Activated CD4-positive, alpha-beta T cell treated with anti-CD3 and anti-CD28 coated beads, Interleukin-2, amount 50 U/mL, for 48 hours (primary cell): ENCODE results near the gene MXI1.
"Not testable (repeated sequence)": the region's sequence is repeated elsewhere in the genome, so short reads cannot be mapped to it uniquely, and the experiment has no call there.

Source experiments
- DNase-seq, 2 experiments: peaks; one replicate each; pipeline ENCODE4 v3.0.0-alpha.2; 2020

Gene MXI1

DNA sequence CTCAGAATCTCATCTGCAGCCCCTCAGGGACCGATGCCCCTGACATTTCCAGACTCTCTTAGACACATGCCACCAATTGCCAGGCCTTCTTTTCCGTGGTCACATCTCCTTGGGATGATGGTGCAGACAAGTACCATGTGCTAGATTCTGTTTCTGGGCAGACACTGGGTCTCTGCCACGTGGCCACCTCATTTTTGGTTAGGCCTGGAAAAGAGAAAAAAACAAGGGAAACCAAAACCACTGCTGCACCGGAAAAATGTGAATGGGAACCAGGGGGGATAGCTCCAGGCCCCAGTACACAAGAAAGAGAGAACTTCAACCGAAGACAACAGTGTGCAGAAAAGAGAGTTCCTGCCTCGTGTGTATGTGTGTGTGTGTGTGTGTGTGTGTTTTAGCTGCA, 23.0 kb upstream of the MXI1 start:
- no peak for DNase-seq

DNA sequence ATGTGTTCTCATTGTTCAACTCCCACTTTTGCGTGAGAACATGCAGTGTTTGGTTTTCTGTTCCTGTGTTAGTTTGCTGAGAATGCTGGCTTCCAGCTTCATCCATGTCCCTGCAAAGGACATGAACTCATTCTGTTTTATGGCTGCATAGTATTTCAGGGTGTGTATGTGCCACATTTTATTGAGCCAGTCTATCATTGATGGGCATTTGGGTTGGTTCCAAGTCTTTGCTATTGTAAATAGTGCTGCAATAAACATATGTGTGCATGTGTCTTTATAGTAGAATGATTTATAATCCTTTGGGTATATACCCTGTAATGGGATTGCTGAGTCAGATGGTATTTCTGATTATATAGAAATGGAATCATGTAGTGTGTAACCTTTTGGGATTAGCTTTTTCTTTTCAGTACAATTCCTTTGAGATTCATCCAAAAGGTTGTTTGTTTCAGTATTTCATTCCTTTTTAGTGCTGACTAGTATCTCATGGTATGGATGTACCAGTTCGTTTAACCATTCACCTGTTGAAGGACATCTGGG, 21.7 kb upstream of the MXI1 start:
- not testable (repeated sequence) for DNase-seq

DNA sequence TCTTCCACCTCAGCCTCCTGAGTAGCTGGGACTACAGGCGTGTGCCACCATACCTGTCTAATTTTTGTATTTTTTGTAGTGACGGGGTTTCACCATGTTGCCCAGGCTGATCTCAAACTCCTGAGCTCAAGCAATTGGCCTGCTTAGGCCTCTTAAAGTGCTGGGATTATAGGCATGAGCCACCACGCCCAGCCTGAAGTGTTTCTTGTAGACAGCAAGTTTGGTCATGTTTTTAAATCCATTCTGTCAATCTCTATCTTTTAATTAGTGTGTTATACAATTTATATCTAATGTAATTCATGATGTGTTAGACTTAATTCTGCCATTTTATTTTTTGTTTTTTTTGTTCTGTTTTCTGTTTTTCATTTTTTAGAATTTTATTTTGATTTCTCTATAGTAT, 17.2 kb upstream of the MXI1 start:
- no peak for DNase-seq

DNA sequence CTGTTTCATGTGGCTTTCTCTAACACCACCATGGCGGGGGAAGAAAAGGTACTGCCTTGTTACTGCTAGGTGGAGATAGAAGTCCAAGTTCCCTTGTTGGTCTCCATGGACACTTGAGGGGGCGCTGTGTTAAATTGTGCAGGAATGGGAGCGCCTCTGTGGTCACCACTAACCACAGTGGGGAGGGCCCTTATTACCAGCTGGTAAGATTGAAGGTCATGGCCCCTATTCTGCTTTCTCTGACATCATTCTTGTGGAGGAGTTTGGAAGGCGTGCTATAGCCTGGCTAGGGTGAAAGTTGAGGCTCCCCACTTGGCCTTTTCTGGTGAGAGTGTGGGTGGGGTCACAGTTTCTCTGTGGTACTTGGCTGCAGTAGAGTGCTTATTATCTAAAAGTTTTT, 14.9 kb upstream of the MXI1 start:
- DNase-seq = peak in 1 of 2 experiments; percentile 28

DNA sequence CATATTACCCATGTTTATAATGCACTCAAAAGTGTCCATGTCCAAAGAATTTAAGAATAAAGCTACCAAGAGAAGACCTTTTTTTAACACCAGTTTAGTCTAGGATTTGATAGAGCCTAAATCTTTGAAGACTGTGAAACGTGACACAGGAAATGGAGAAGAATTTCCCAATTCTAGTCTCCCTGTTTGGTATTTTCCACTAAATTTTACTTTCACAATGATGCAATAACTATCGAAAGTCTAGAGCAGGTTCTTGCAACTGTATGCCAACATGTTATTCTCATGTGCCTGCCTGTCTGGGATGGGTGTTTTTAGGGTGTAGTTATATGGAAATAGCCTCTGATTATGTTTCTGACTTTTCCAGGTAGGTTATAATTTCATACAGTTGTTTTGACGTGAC, 6.9 kb upstream of the MXI1 start:
- DNase-seq = no peak

DNA sequence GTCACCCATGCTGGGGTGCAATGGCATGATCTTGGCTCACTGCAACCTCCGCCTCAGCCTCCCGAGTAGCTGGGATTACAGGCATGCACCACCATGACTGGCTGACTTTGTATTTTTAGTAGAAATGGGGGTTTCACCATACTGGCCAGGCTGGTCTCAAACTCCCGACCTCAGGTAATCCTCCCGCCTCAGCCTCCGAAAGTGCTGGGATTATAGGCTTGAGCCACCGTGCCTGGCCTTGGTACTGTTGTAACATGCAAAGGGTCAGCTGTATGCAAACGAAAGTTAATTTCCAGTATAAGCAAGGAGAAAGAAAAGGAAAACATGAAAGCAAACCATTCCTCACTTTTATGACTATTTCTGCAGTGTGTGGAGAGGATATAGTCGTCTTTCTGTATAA, 6.4 kb upstream of the MXI1 start:
- DNase-seq = not testable (repeated sequence)

DNA sequence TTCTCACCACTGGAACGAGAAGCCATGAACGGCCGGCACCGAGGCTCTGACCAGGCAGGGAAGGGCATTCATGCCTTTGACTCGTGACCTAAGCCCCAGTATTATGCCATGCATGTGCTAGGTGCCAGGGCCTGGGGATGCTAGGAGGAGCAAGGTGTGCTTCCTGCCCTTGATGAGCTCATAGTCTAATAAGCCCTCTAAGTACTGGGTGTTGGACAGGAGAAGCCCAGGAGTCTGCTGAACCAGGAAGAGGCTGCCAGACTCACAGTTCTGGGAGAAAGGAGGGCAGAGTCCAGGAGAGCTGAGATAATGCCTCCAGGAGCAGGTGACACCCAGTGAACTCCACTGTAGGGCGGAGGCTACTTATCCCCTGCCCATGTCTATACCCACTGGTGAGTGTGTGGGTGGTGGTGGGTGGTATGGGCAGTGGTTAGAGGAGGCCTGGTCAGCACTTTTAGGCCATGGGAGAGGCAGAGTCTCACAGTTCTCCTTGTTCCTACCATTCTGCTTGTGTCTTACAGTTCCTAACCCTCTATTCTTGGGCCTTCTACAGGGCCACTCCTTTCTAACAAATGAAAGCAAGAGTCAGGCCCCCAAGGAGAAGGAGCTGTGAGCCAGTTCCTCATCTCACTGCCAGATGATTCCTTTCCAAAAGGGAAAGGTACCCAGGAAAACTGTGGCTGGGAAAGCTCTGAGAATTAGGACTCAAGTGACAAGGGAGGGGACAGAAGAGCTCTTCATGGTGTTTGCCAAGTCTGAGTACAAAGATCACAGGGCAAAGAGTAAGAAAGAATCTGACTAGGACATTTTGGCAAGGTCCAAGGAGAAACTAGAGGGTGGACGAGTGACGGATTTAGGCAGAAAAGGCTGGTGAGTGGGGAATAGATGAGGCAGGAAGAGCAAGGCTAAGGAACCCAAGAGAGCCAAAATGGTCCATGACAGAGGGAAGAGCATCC, 3.6 kb upstream of the MXI1 start:
- DNase-seq = no peak

DNA sequence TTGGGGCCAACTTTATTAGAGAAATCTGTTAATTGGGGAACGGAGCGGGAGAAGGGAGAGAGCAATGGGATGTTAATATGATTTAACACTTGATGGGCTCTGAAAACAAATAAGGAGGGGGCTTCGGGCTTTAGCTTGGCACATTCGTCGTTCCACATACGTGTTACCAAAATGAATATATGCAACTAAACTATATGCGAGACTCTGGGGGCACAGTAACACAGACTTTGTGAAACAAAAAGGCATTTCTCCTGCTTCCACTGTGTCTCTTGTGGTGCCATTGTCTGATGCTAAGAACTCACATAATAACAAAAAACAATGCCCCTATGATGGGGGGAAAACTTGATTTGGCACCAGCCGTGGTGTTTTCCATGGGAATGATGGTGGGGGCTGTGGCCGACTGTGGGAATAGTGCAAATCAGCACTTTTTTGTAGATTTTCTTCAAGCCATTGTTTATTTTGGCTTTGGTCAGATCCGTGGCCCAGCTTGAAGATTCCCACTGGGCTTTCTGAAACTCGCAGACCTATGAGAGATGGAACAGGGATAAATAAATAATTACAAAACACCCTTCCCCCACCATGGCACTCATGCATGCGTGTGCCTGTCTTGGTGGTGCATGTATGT, 2.2 kb upstream of the MXI1 start:
- no peak for DNase-seq

DNA sequence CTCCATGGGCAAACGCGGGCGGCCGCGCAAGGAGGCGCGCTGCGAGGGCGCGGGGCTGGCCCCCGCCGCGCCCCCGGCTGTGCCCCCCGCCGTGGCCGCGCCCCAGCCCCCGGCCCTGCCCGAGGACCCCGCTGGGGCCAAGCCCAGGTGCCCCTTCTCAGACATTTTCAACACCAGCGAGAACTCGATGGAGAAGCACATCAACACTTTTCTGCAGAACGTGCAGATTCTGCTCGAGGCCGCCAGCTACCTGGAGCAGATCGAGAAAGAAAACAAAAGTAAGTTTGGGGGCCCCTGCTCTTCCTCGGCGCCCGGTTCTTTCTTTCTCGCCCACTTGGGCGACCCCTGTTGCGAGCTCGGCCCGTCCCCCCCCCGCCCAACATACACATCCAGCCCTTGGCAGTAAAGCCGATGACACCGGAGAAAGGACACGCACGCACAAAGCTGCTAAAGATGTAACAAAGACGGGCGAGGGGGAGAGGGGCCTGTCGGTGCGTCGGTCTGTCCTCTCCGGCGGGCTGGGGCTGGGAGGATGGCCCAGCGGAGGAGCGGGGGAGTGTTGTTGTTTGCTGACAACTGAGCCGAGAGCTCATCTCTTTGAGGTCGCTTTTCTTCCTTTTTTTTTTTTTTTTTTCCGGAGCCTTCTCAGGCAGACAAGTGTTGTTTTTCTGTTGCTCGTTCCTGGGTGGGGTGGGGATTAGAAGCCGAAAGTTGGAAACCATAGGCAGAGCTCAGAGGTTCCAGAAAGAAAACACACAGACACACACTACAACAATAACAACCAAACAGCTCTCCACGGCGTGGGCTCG, 604 bp downstream of the MXI1 start:
- DNase-seq = peak; percentile 40 to 58

DNA sequence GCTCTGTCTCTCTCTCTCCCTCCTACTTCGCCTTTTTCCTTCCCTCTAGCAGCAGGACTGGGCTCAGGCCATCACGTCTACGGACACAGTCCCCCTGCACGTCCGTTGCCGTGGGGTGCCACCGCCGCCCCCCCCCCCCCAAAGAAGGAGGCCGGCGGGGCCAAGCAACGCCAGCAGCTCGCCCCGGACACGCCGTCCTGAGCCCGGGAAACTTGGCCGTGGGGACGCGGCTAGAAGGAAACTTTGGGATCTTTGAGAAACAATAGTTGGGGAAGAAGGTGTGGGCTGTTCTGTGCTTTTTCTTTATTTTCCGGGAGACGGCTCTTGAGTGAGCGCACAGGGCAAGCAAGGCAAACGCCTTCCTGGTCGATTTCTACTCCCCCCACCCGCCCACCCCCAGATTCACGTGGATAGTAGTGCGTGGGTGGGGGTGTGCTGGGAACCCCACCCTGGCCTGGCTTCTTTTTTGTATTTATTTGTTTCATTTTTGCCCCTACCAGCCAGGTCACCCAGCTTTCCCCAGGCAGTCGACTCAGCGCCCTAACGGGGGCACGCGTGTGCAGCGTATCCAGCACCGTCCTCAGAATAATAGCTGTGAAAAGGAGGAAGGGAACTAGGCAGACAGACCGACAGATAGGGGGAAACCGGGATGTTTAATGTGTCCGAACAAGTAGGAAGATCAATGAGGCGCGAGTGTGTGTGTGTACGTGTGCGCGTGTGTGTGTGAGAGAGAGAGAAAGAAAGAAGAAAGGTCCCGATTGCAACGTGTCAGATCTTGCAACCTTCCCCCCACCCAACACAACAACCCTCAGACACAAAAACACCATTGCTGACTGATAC, 1.4 kb downstream of the MXI1 start:
- DNase-seq = peak; percentile 31 to 33

DNA sequence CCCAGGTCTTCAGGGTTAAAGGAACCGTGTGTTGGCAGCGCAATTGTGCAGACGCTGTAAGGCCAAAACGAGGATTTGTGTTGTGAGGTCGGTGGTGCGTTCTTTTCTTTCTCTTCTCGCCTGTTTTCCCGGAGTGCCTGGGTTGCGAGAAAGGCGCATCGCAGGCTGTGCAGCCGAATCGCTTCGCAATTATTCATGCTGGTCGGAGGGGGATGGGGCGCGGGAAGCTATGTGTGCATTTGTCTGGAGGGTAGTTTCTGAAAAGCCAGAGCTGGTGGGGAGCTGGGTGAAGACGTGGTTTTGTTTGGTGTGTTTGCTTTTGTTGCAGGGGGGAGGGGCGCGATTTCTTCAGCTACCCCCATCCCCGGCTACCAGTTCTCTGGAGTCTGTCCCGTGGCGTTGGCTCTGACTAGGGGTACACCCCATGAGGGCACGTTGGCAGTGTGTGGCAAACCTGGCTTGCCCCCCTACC, 2.1 kb downstream of the MXI1 start:
- DNase-seq = peak; percentile 70 to 78

DNA sequence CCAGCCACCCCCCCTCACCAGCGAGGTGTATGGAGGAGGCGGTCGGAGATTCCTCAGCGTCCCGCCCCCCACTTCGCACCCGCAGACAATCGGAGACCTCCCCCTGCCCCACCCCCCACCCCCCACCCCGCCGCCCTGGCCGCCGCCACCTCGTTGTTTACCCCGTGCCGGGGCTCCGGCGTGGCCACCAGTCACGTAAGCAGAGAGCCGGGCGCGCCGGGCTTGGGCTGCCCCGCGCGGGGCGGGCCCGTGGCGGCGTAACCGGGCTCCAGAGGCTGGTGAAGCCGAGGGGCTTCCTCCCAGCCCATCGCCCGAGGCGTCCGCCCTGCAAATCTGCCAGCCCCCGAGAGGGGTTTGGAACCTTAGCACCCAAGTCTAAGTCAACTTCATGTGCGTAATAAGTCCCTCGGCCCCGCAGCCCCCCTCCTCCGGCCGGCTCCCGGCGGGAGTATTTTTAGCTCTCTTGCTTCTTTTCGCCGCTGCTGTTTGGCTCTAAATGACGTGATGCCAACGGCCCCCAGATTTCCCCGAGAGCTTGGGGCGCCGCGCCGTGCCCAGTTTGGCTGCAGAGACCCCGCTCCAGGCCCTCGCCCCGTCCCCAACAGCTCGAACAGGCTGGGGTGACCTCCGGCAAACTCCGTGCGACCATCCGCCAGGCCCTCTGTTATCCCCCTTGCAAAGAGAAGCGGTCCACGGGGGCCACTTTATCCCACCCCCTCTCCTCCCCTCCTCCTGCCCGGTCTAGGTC, 2.7 kb downstream of the MXI1 start:
- DNase-seq = peak; percentile 57 to 65

DNA sequence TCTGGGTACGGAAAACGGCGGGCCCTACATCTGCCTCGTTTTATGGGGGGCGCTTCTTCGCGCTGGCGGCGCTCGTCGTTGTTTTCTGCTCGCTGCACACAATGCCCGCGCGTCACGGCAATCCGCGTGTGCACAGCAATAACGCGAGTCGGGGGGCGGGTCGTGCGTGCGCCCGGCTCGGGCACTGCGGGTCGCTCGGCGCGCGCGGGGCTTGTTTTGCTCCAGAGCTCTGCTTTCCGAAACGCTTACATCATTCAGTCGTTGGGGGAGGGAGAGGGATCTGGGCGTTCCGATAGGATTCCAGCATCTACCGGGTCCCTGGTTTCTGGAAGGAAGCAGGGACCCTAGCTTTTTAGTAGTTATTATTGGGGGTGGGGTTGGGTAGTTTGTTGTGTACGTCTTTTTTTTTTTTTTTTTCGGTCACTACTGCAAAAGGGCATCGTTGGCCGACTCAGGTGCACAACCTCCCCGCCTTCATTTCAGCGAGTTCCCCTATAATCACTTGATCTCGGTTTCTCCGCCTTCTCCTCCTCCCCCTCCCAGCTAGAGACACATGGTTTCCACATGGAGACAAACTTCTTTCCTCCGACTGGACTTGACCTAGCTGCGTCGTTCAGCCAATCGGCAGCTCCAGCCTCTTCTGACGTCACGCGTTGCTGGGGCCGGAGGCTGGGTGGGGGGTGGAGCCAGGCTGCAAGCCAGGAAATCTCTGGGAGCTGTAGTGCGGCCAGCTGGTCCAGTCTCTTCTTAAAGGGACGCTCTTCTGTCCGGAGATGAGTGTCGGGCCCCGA, 3.5 kb downstream of the MXI1 start:
- DNase-seq = peak; percentile 92 to 95

DNA sequence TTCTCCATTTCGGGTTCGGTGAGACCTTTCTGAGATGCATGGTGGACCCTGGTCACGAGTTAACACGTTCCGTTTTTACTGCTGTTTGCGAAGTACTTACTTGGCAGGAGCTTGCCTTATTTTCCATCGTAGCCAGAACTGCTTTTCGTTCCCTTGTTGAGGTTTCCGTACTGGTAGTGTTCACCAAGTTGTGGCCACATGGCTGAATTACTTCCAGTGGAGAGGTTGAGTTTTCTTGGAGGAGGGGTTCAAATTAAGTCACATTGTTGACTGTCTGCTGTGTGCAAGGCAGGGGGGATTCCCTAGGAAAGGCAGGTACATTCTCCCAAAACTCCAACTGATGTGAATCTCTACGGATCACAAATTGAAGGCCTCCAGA, 4.0 kb downstream of the MXI1 start:
- DNase-seq = no peak

DNA sequence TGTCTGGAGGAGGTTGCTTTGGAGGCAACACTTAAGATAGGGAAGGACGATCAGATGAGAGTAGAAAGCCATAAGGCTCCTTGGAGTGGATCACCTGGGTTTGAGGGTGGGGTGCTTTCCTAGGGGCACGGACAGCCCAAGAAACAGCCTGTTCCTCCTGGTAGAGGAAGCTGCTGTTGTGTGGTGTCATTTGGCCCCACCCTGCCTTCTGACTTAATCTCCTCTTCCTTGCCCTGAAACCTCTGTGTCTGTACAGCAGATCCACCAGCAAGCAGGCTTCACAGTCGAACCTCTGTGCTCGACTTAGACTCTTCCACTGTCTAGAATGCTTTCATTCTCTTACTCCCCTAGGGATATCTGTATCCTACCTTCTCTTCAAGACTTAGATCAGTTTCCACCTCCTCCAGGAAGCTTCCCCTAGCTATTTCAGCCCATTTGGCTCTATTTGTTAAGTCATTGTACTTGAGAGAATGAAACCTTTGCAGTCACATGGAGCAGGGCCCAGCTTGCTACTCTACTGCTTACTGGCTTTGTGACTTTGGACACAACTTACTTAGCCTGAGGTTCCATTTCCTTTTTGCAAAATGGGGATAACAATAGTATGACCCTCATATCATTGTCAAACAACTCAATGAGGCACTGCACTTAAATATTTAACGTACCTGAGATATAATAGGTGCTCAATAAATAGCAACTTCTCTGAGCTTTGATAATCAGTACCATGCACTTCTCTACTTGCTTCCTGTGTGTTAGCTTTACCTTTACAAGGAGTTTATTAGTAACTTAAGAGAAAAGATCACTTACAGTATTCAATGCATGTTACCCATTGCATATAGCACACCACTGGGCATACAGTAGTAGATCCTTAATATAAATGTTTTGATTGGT, 5.0 kb downstream of the MXI1 start:
- DNase-seq = peak; percentile 36 to 43

DNA sequence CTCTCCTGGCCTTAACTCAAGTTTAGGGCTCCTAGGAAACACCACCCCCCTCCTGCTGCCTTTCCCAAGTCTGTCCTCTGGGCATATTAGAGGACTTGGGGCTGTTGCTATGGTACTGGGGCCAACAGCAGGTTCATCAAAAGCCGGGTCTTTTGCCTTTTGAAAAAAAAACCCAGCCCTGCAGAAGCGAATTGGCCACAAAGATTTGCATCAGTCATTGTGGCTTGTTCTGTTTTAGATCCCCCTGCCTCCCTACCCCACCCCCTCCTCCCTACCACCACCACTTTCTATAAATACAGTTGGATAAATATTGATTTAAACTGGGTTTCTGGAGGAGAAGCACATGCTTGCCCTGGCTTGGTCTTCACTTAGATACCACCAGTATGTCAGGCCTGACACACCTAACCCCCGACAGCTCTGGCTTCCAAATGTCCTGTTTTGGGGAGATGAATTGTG, 7.0 kb downstream of the MXI1 start:
- DNase-seq = no peak

DNA sequence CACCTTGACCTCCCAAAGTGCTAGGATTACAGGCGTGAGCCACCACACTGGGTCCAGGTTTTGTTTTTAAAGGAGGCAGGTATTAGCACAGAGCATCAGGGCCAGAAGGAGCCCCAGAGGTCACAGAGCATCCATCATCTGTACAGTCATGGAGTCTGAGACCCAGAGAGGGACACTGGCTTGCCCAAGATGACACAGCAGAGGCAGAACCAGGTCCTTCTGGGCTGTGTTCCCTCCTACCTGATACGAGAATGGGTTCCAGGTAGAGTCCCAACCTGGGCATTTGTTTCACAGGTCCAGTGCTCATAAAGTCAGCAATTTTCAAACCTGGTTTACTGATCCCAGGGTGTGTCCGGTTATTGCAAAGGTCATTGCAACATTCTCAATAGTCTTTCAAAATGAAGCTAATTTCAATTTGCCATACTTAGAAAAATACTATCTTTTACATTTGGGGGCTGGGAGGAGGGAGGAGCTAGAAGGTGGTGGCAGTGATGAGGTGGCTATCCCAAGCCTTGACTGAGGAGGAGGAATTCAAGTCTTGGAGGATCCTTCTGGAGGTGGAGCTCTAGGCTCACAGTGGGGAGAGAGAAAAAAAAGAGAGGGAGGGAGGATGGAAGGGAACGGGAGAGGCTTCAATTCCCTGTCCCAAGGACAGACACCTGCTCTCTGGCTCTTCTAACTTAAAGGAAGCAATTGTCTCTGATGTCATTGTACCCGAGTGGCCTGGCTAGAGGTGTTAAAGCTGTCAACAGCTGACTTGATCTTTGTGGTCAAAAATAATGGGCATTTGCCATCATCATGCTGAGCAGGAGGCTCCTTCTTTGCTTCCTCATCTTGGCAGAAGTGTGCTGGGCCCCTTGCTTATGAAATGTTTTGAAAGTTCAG, 8.1 kb downstream of the MXI1 start:
- no peak for DNase-seq

DNA sequence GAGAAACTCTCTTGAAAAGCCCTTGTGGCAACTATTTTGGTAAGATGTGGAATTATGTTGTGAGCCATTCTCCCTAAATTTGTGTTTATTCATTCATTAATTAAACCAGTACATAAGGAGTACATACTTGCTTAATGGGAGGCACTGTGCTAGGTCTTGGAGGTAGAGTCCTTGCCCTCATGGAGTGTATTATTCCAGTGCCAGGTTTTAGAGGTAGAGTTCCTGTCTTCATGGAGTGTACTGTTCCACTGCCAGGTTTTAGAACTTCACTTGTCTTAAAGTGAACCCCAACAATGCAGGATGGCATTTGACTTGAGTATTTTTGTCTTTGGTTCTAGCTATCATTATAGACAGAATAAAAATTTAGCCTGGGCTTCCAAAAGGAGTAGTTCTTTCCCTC, 8.8 kb downstream of the MXI1 start:
- DNase-seq = no peak
